ENCODE data around the gene H2AZ1. TPM values are rescaled to one million over a fixed set of nuclear protein-coding genes. Genes with fewer than 3 reads are reported as not detected.

The H2AZ1 gene
- total RNA-seq, 4 donors from 2014 or later = 109 to 419 (median 322) TPM

- Histone ChIP-seq H3K9me3 (peaks cover 0 to 4% (median 0%) of the 10 kb centered on the region in 3 donors), H3K4me1 (no peaks in the 10 kb centered on the region), H3K27me3 (no peaks in the 10 kb centered on the region), H3K4me3 (no peak overlapping the region), H3K27ac (no peak overlapping the region), H3K36me3 (peaks cover 0 to 72% (median 0%) of the 10 kb centered on the region in 3 donors)
- intact Hi-C loops (cut with DNase I) = no loop called here
- DNase-seq = no peak
- WGBS, 2 donors = 77 to 88% methylated on average over 2 of the region's 2 CpGs
- TF ChIP-seq CTCF (IDR thresholded peaks at IDR 0.05) (no peak), POLR2A (IDR thresholded peaks at IDR 0.05) (no peak)
These were observed 34.6 kb downstream of the H2AZ1 start for GRCh38 chr4:99915449-99915848.

Other genes starting within 250 kb of the H2AZ1 start
- gene DAPP1, start 133.4 kb downstream of the H2AZ1 start, total RNA-seq = 10 to 100 TPM; 34.9 to 73.2 (median 40.7) TPM
- 10 to 100 TPM; 36.0 to 61.0 (median 49.9) TPM for gene LAMTOR3, start 55.8 kb downstream of the H2AZ1 start, total RNA-seq
- gene DNAJB14, start 3.7 kb downstream of the H2AZ1 start, total RNA-seq = 10 to 100 TPM; 19.6 to 41.5 (median 27.3) TPM
- gene DDIT4L, start 240.2 kb upstream of the H2AZ1 start, total RNA-seq = 1 to 10 TPM in 1 of 4 donors, under 1 TPM in 3; 0.11 to 1.7 (median 0.30) TPM

All from esophagus squamous epithelium (tissue), 5 donors.